NCI-H1930 (cell line): ENCODE measurements around the gene LIPI.
A peak's percentile ranks its signal among the peaks of the same experiment; 100 is the strongest.
"Not testable (repeated sequence)": the region's sequence is repeated elsewhere in the genome, so short reads cannot be mapped to it uniquely, and the experiment has no call there.

ENCODE experiments used
- DNase-seq, 2 experiments: peaks; one replicate each; lab custom pipeline; 2025; lab: John Stamatoyannopoulos, UW

LIPI gene

DNA sequence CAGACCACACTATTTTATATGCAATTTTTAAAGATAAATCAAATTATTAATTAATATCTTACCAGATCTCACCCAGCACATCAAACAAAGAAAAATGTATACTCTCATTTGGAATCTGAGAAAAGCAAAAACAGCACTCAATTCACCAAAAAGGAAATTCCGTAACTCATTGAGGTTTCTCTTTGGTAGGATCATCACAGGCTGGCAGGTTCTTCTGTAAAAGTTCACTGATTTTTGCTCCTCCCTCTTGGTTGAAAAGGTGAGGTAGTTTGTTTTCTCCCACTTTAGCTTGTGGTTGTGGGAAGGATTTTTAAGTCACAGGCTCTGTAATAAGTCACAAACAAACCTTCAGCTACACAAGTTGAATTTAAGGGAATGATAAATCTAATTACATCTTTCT lies at the start of gene LIPI:
Gene LIPI, minus strand, starts transcription at position 218 of the 400 bp plus-strand sequence. Its CDS starts 110 bp downstream, at position 108.
- no peak for DNase-seq

DNA sequence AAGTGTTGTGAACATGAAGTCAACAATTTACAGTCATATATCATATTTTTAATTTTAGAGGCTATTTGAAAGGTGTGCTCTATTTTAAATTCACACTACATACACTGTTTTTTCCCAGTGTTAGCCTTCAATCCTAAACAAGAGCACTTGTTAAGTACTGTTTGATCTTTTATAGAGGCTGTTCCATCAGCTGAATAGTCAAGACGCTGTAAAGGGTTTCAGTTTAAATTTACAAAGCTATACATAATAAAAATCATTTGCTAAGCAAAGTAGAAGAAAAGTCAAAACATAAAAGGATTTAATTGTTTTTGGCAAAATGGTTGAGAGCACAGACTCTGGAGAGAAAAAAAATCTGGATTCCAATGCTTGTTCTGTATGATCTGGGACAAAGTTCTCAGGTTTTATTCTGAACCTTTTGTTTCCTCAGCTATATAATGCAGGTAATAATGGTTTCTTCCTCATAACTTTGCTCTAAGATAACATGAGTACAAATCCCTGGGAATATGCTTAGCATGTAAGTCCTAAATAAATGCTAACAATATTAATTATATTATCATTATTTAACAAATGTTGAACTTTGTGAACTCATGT lies 49.5 kb upstream of the LIPI start:
- DNase-seq, result no peak

DNA sequence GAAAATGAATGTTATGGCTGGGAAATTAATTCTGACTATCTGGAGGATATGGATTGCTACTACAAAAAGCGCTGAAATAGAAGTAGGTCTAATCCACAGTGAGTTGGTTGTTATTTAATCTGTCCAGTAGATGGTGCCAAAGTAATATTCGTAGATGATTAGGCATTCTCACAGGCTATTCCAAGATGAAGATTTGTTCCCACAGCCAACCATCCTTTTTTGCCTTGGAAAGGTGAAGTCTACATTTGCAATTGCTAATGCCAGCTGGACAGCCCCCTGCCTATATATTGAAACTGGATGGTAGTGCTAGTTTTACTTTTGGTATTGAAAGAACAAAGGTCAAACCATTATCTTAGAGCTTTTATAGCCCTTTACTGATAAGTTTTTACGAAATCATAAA lies 49.0 kb upstream of the LIPI start:
- DNase-seq, result peak in 1 of 2 experiments; percentile 36

DNA sequence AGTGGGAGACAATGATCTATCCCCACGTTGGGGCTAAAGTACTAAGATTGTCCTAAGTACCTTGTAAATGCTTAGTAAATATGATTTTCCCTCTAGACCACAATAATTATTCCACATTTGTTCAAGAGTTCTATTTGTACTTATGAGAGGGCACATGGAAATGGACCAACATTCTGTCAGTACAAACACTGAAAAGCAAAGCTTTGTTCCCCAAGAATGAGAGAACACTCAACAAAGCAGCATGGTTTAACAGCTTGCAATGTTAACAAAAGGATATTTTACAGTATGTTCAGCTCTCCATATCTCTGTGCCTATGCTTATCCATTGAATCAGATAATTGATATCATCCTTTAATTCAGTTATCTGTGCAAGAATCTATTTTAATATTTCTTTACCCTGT lies 40.6 kb upstream of the LIPI start:
- no peak for DNase-seq

DNA sequence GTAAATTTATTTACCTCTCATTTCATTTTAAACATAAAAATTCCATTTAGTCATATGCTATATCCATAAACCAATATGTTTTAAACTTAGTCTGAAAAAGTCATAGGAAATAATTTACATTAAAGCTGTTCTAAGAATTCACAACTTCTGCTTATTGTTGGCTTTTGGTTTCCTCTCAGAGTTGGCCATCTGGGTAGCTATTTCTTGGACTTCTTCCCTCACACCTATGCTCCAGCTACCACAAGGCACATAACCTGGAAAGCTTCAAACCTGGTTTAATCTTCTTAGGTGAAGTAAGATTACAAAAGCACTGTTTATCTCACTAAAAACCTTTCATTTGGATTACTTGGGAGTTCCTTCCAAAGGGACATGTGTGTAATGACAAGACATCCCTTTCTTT lies 35.0 kb upstream of the LIPI start:
- DNase-seq, result no peak

DNA sequence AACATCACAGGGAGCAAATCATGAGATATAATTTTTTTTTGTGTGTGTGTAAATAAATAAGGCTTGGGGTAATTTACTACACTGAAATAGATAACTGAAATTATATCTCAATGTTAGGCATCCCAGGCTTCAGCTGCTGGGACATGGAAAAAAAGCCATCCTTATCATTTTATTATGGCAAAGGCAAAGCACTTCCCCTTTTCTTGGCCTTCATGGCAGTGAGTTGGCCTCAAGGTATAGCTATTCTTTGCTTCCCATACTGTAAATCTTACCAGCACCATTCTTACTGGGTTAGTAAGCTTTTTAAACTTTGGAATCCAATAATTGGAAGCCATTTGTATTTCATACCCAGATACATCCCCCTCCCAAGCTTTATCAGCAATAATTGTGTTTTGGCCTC lies 34.2 kb upstream of the LIPI start:
- DNase-seq, result no peak

DNA sequence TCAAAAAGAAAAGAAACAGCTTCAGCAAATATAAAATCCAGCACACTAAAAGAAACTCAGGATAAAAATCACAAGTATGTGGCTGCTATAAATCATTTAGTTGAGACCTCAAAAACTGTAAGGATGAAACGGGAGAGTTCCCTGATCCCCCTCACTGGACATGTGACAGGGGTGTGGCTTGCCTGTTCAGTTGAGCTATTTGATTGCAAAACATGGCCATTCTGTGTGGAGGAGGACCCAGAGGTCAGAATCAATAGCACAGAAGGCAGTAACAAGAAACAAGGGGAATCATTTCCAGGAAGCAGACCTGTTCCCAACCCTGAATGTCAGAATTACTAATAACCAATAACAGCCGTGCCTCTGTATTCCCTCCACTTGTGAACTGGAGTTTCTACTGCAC lies 33.1 kb upstream of the LIPI start:
- DNase-seq, result no peak

DNA sequence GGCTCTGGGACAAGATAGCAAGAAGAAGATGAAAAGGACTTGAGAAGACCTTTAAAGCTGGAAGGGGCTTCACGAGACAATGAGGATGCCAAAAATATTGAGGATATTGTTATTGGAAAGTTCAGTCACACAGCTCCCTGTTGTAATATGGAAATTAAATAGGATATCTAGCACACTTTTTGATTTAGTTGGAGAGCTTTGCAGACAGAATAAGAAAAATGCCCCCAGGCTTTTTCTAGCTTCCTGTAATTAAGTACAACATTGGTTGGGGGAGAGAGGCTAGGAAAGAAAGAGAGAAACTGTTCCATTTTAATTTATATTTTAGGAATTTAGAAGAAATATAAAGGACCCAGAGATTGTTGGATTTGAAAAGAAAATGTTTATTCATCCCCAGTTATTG lies 32.7 kb upstream of the LIPI start:
- no peak for DNase-seq

DNA sequence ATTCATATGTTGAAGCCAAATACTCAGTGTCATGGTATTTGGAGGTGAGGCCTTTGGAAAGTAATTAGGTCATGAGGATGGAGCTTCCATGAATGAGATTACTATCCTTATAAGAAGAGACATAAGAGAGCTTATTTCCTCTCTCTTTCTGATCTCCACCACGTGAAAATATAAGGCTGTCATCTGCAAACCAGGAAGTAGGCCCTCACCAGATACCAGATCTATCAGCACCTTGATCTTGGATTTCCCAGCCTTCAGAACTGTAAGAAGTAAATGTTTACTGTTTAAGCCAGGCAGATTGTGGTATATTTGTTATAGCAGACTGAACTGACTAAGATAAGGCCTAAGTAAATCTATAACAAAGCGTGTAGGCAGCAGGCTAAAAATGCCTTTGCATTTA lies 30.5 kb upstream of the LIPI start:
- no peak for DNase-seq

DNA sequence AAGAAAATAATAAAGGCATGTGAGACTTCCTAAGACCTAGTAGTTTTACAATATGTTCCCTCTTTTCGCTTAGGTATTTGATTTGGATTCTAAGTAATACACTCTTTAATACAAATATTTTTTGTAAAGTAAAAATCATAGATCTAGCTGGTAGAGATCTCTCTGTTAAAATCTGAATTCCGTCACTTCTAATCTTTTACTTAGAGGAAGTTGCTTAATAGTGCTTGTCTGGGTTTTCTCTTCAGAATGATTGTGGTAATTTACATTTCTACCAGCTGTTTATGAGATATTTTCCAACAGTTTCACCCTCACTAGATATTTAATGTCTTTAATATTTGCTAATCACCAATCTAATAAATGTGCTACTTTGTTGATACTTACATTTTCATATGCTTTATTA lies 28.5 kb upstream of the LIPI start:
- DNase-seq, result no peak

DNA sequence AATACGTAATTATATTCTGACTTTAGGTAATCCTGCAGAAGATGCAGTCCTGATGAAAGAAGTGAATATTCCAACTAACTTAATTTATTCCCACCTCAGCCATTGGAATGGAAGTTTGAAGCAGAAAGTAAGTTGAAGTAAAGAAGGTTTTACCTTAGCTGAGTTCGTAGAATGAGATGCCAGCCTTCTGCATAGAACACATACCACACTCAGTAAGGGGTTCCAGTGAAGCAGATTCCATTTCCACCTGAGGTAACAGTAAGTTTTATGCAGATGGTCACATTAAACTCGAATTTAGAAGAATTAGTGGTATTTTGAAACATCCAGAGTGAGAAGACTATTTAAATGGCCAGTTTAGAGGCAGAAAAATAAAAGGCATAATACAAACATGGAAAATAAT lies 25.4 kb upstream of the LIPI start:
- no peak for DNase-seq

DNA sequence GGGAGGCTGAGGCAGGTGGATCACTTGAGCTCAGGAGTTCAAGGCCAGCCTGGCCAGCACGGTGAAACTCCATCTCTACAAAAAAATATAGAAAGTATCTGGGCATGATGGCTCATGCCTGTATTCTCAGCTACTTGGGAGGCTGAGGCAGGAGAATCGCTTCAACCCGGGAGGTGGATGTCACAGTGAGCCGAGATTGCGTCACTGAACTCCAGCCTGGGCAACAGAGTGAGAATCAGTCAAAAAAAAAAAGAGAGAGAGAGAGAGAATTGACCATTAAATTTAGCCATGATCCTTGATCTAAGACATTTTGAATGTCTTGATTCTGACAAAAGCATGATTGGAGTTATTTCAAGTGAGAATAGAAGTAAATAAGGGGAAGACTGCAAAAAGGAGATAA lies 24.3 kb upstream of the LIPI start:
- DNase-seq, result no peak

DNA sequence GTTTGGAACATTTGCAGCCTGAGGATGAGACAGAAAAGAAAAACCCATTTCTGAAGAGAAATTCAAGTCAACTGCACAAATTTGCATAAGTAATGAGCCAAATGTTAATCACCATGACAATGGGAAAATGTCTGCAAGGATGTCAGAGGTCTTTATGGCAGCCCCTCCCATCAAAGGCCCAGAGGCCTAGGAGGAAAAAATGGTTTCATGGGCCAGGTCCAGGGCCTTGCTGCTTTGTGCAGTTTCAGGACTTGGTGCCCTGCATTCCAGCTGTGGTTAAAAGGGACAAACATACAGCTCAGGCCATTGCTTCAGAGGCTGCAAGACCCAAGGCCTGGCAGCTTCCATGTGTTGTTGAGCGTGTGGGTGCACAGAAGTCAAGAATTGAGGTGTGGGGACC lies 18.6 kb upstream of the LIPI start:
- DNase-seq, result no peak

DNA sequence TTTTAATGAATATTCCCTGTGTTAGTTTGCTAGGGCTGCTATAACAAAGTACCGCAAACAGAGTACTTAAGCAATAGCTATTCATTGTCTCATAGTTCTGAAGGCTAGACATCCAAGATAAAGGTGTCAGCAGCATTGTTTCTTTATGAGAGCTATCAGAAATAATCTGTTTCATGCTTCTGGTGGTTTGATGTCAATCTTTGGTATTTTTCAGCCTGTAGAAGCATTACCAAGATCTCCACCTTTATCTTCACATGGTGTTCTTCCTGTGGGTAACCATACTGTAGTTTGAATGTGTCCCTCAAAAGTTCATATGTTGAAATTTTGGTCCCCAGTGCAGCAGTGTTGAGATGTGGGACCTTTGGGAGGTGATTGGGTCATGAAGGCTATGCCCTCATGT lies 12.6 kb upstream of the LIPI start:
- DNase-seq, result no peak

DNA sequence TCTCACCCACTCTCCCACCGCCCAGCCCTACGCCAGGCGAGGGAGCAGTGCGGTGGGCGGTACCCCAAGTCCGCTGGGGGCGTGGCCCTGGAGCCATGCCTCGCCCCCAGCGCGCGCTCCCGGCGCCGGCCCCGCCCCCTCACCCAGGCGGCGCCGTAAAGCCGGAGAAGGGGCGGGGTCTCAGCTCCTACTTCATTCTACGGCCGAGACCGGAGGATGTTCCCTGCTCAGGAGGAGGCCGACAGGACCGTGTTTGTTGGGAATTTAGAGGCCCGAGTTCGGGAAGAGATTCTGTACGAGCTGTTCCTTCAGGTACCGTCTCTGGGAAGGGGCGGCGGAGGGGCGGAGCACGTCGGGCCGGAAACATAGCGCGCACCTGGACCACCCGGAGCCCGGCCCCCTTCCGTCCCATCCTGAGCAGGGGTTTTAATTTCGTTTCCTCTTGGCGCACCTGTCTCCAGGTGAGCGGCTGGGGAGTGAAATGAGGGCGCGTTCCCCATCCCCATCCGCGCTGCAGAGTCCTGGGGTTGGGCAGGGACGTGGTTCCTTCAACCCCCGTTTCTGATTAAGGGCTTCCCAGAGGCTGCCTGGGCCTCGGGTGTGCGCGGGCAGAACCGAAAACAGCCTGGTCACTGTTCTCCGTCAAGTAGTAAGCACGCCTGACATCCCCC lies 5.4 kb upstream of the LIPI start, which contains the start of gene RBM11:
Gene RBM11, plus strand, starts transcription at position 187 of the 671 bp plus-strand sequence. Its CDS starts 30 bp downstream, at position 217.
- DNase-seq, result peak; percentile 67 to 68

DNA sequence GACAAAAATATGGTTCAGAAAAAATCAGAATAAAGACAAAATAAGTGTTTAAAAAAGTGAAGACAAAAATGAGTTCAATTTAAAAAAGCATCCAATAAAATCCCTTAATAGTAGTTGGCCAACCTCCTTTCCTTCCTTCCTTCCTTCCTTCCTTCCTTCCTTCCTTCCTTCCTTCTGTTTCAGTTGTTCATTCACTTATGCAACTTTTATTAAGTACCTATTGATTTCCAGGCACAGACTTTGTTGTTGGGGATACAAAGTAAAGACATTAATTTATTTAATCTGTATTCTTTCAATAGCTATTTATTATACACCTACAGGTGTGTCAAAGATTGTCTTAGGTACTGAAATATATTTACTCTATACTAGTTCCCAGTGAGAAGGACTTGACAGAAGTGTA lies 2.4 kb upstream of the LIPI start:
- no peak for DNase-seq

DNA sequence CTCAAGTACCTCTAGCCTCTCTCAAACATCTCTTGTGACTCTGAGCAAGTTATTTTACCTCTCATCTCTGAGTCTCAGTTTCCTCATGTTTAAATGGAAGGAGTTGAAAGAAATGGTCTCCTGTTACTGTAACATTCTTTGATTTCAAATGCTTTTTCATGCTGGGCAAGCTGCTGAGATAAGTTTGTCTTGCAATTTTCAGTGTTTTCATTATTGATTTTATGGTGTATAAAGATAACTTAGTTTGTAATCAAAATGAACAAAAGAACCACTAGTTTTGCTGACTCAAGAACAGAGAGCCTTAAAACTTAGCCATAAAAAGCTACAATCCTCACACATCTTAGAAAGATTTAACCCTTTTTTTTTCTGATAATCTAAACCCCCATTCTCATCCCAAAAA lies 4.5 kb downstream of the LIPI start:
- no peak for DNase-seq

DNA sequence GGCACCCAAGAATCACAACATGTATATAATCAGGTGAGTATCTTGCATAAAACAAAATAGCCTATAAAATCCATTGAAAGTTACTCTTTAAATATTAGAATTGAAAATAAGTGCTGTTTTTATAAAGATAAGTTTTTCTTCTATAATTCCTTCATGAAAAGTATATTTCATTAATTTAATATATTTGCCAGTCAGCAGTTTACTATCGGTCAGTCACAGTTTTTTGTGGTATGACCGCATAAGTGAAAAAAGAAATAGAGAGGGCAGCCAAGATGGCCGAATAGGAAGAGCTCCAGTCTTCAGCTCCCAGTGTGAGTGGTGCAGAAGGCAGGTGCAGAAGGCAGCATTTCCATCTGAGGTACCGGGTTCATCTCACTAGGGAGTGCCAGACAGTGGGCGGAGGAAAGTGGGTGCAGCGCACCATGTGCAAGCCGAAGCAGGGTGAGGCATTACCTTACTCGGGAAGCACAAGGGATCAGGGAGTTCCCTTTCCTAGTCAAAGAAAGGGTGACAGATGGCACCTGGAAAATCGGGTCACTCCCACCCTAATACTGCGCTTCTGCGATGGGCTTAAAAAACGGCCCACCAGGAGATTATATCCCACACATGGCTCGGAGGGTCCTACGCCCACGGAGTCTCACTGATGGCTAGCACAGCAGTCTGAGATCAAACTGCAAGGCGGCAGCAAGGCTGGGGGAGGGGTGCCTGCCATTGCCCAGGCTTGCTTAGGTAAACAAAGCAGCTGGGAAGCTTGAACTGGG lies 44.1 kb downstream of the LIPI start:
- not testable (repeated sequence) for DNase-seq

DNA sequence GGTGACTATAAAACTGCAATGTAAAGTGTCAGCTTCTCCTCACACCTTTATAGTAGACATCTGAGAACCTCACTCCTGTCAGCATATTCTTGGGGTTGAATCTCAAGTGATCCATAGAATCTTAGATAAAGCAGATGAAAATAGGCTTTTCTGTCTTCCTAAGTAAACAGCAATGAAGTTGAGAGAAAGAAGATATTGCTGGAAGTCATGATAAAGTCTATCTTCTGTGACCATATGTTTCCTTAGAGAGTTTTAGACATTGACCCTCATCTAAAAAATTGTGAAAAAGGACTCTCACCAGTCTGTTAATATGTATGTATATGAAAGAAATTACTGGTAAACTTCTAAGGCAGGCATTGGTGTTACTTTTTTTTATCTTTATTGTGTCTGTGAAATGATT lies 66.8 kb downstream of the LIPI start:
- DNase-seq, result no peak

DNA sequence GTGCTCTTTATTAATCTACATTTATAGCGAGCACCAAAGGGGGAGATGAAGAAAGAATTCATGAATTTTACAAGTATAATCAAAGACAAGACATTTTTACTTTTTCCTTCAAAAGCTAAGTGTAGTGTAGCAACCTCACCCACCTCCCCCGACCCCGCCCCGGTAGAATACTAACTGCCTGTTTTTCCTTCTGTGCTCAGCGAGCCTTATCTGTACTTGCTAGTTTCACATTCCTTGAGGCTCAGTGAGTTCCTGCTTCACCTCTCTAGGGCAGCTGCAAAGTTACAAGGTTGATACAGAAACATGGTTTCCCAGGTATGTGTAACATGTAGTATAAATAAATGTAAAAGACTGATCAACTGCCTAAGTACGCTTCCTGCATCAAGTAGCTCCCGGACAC lies 86.5 kb downstream of the LIPI start:
- DNase-seq, result no peak

DNA sequence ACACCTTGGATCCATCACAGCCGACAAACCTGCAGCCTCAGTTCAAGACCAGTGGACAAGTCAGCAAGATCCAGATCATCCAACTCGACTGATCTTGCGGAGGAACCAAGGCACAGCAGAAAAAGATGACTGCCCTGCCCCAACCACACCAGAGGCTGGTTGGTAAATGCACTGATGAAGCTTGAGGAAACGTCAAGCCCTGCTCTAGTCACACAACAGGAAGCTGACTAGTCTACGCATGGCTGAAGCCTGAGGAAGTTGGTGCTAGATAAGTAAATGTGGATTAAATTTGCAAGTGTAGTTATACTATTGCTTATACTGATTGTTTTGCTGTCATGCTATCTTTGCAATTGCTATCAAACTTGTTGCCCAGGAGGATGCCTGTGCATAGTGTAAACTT lies 89.0 kb downstream of the LIPI start:
- DNase-seq, result no peak

DNA sequence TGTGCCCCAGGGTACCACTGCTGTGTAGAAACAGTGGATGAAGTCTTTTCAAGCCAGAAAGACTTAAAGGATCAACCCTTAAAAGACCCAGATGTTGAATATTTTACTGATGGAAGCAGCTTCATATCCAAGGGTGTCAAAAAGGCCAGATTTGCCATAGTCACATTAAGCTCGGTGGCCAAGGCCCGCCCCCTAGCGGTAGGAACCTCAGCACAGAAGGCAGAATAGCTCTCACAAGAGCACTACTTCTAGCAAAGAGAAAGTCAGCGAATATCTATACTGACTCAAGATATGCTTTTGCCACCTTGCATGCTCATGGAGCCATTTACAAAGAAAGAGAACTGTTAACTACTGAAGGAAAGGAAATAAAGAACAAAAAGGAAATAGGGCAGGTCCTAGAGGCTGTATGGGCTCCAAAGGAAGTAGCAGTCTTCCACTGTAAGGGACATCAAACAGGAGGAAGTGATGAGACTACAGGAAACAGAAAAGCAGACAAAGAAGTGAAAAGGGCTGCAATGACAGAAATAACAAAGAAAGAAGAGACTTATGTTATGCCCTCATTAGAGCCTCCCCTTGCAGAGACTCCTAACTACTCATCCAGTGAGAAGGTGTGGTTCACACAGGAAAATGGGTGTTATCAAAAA lies 90.5 kb downstream of the LIPI start:
- DNase-seq, result peak in 1 of 2 experiments; percentile 17

DNA sequence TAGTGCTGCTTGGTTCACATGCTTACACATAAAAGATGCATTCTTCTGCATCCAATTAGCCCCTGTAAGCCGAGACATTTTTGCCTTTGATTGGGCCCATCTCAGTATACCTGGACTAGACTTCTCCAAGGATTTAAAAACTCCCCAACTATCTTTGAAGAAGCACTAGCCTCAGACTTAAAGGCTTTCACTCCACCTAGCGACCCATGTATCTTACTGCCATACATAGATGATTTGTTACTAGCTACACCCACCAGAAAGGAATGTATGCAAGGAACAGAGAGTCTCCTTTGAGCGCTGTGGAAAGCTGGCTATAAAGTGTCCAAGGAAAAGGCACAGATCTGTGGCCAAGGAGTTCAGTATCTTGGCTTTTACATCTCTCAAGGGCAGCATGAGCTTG lies 91.7 kb downstream of the LIPI start:
- no peak for DNase-seq
